Erythroblast (primary cell): ENCODE measurements around the gene NETO2.

ENCODE experiments used
- GATA1 ChIP-seq: IDR thresholded peaks from 2 replicates; pipeline ENCODE4 v1.6.1; 2011; ENCODE audit warnings: low read depth, mild to moderate bottlenecking, control low read depth, low read length, moderate library complexity
- POLR2A ChIP-seq: IDR thresholded peaks from 2 replicates; pipeline ENCODE4 v1.6.1; 2011; ENCODE audit warnings: mild to moderate bottlenecking, low read length

DNA sequence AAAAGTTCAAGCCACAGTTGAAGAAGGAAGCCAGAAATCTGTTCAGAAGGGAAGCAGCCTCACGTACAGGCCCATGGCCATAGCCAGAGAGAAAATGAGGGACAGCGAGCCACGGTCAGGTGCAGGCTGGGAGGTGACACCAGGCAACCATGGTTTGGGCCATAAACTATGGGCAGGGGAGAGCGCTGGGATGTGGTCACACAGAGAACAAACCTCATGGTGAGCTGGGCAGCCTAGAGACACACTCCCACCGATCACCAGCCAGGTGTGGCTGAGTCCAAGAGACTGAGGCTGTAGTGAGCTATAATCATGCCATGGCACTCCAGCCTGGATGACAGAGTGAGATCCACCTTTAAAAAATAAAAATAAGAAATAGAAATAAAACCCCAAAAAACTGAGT is 76.5 kb downstream of the NETO2 start:
- TF ChIP-seq POLR2A (no peak), GATA1 (no peak)
